H9 (cell line): ENCODE measurements around the gene ADAMTS17. TPM values are rescaled to one million over a fixed set of nuclear protein-coding genes. Genes with fewer than 3 reads are reported as not detected.

Experiments used
- DNase-seq: peaks from one replicate; pipeline ENCODE4 v3.0.0-alpha.2; 2017
- H2AFZ ChIP-seq: one replicate; pipeline ENCODE4 v1.6.1; 2013; ENCODE audit warnings: mild to moderate bottlenecking, low read length, control low read depth, moderate library complexity
- H2AK5ac ChIP-seq: 2 replicates; pipeline ENCODE4 v1.6.1; 2013; ENCODE audit warnings: low read length, control low read depth, mixed read lengths; ENCODE audit not compliant: insufficient read length
- H2BK120ac ChIP-seq: one replicate; pipeline ENCODE4 v1.6.1; 2013; ENCODE audit warnings: low read depth, mild to moderate bottlenecking, low read length, control low read depth, inconsistent platforms; ENCODE audit not compliant: poor library complexity, severe bottlenecking
- H2BK12ac ChIP-seq: 2 replicates; pipeline ENCODE4 v1.6.1; 2013; ENCODE audit warnings: low read length, control low read depth, mixed read lengths, low read depth; ENCODE audit not compliant: insufficient read length
- H2BK15ac ChIP-seq: 2 replicates; pipeline ENCODE4 v1.6.1; 2013; ENCODE audit warnings: low read depth, low read length, control low read depth
- H2BK20ac ChIP-seq: one replicate; pipeline ENCODE4 v1.6.1; 2013; ENCODE audit warnings: low read depth, mild to moderate bottlenecking, low read length, control low read depth, inconsistent platforms; ENCODE audit not compliant: poor library complexity, severe bottlenecking
- H2BK5ac ChIP-seq: 2 replicates; pipeline ENCODE4 v1.6.1; 2013; ENCODE audit warnings: low read length, control low read depth, mixed read lengths; ENCODE audit not compliant: insufficient read length
- H3K14ac ChIP-seq: 2 replicates; pipeline ENCODE4 v1.6.1; 2013; ENCODE audit warnings: low read length, control low read depth; ENCODE audit not compliant: insufficient read depth
- H3K18ac ChIP-seq: 2 replicates; pipeline ENCODE4 v1.6.1; 2013; ENCODE audit warnings: low read depth, mild to moderate bottlenecking, mixed read lengths, low read length, control low read depth; ENCODE audit not compliant: insufficient read length
- H3K23ac ChIP-seq: 2 replicates; pipeline ENCODE4 v1.6.1; 2013; ENCODE audit warnings: low read length, control low read depth, mixed read lengths, low read depth; ENCODE audit not compliant: insufficient read length
- H3K23me2 ChIP-seq: 2 replicates; pipeline ENCODE4 v1.6.1; 2013; ENCODE audit warnings: low read depth, mild to moderate bottlenecking, mixed read lengths, low read length, control low read depth; ENCODE audit not compliant: insufficient read length, poor library complexity, severe bottlenecking
- H3K27ac ChIP-seq: 2 replicates; pipeline ENCODE4 v1.5.1; 2013; ENCODE audit warnings: low read length, control low read depth, mixed read lengths, low read depth; ENCODE audit not compliant: insufficient read length
- H3K27me3 ChIP-seq: 2 replicates; pipeline ENCODE4 v1.6.1; 2013; ENCODE audit warnings: low read length, control low read depth, inconsistent platforms; ENCODE audit not compliant: insufficient read depth
- H3K4ac ChIP-seq: 2 replicates; pipeline ENCODE4 v1.6.1; 2013; ENCODE audit warnings: low read depth, mild to moderate bottlenecking, control low read depth, inconsistent platforms, low read length, moderate library complexity
- H3K4me1 ChIP-seq: 2 replicates; pipeline ENCODE4 v1.6.1; 2013; ENCODE audit warnings: low read length, control low read depth, inconsistent platforms; ENCODE audit not compliant: insufficient read depth
- H3K4me2 ChIP-seq: 2 replicates; pipeline ENCODE4 v1.6.1; 2013; ENCODE audit warnings: low read length, control low read depth, mixed read lengths; ENCODE audit not compliant: insufficient read length, insufficient read depth
- H3K56ac ChIP-seq: 2 replicates; pipeline ENCODE4 v1.6.1; 2013; ENCODE audit warnings: low read depth, mild to moderate bottlenecking, mixed read lengths, low read length, control low read depth; ENCODE audit not compliant: insufficient read length
- H3K79me1 ChIP-seq: 2 replicates; pipeline ENCODE4 v1.6.1; 2013; ENCODE audit warnings: low read depth, mild to moderate bottlenecking, moderate library complexity, low read length, control low read depth, inconsistent platforms; ENCODE audit not compliant: insufficient read depth, poor library complexity, severe bottlenecking
- H3K79me2 ChIP-seq: 2 replicates; pipeline ENCODE4 v1.6.1; 2013; ENCODE audit warnings: low read length, control low read depth, inconsistent platforms; ENCODE audit not compliant: insufficient read depth
- H3K9ac ChIP-seq: 2 replicates; pipeline ENCODE4 v1.6.1; 2013; ENCODE audit warnings: low read length, control low read depth, mixed read lengths; ENCODE audit not compliant: insufficient read length; ENCODE audit errors: extremely low read depth
- H3K9me3 ChIP-seq: one replicate; pipeline ENCODE4 v1.6.1; 2013; ENCODE audit warnings: low read depth, low read length, inconsistent platforms; ENCODE audit not compliant: control insufficient read depth
- H3T11ph ChIP-seq: one replicate; pipeline ENCODE4 v1.6.1; 2013; ENCODE audit warnings: mild to moderate bottlenecking, low read length, control low read depth, inconsistent platforms
- H4K20me1 ChIP-seq: one replicate; pipeline ENCODE4 v1.6.1; 2013; ENCODE audit not compliant: control insufficient read depth, insufficient read length, insufficient read depth
- H4K5ac ChIP-seq: 2 replicates; pipeline ENCODE4 v1.6.1; 2013; ENCODE audit warnings: low read depth, mild to moderate bottlenecking, mixed read lengths, low read length, control low read depth; ENCODE audit not compliant: insufficient read length
- H4K8ac ChIP-seq: replicated peaks from 2 replicates; pipeline ENCODE4 v1.6.1; 2013; ENCODE audit warnings: low read length, control low read depth, mixed read lengths, low read depth; ENCODE audit not compliant: insufficient read length
- H4K91ac ChIP-seq: 2 replicates; pipeline ENCODE4 v1.6.1; 2013; ENCODE audit warnings: low read depth, mild to moderate bottlenecking, moderate library complexity, mixed read lengths, low read length, control low read depth; ENCODE audit not compliant: insufficient read length
- H3K27ac Mint-ChIP-seq, 3 experiments: 2 replicates in 2 of 3; 3 replicates in 1 of 3; pipeline ENCODE4 v1.8.0; 2020 to 2021; ENCODE audit warnings: mixed read lengths in 3 of 3, mild to moderate bottlenecking in 1 of 3, moderate library complexity in 1 of 3
- H3K27me3 Mint-ChIP-seq: 2 replicates; pipeline ENCODE4 v1.8.0; 2021; ENCODE audit warnings: low read depth, mild to moderate bottlenecking, moderate library complexity, mixed read lengths
- H3K36me3 Mint-ChIP-seq, 3 experiments: 2 replicates in 2 of 3; 3 replicates in 1 of 3; pipeline ENCODE4 v1.8.0; 2020 to 2021; ENCODE audit warnings: low read depth in 3 of 3, mixed read lengths in 3 of 3; ENCODE audit not compliant: insufficient read depth in 1 of 3
- H3K4me1 Mint-ChIP-seq, 2 experiments: 2 replicates each; pipeline ENCODE4 v1.8.0; 2020; ENCODE audit warnings: mixed read lengths in 2 of 2
- H3K4me3 Mint-ChIP-seq, 2 experiments: 2 replicates in 1 of 2; 3 replicates in 1 of 2; pipeline ENCODE4 v1.8.0; 2020 to 2021; ENCODE audit warnings: mild to moderate bottlenecking in 2 of 2, mixed read lengths in 2 of 2, moderate library complexity in 1 of 2
- H3K9me3 Mint-ChIP-seq, 2 experiments: 2 replicates in 1 of 2; 3 replicates in 1 of 2; pipeline ENCODE4 v1.8.0; 2020; ENCODE audit warnings: mild to moderate bottlenecking in 2 of 2, mixed read lengths in 2 of 2, moderate library complexity in 1 of 2
- CTCF ChIP-seq: fragments of 200-600 bp; sonication (generic); conservative IDR thresholded peaks from 3 replicates; pipeline ENCODE4 v1.8.0; 2021; ENCODE audit warnings: antibody characterized with exemption, mild to moderate bottlenecking
- WGBS: extraction: QIAGEN DNeasy Blood & Tissue Kit; methylation state at CpG from one replicate; pipeline ENCODE4 v1.1.7; 2013; ENCODE audit warnings: missing lambda C conversion rate, low lambda C conversion rate, mixed read lengths; ENCODE audit not compliant: insufficient read length; ENCODE audit errors: extremely low coverage; 5-methylcytosine and 5-hydroxymethylcytosine counted together
- total RNA-seq: library from RNA; stranded (reverse); gene quantifications from 2 replicates; pipeline ENCODE4 v1.2.1, GENCODE V29; 2021

ADAMTS17 gene
- total RNA-seq, 1 experiment from 2014 or later, result 2.9 TPM

DNA sequence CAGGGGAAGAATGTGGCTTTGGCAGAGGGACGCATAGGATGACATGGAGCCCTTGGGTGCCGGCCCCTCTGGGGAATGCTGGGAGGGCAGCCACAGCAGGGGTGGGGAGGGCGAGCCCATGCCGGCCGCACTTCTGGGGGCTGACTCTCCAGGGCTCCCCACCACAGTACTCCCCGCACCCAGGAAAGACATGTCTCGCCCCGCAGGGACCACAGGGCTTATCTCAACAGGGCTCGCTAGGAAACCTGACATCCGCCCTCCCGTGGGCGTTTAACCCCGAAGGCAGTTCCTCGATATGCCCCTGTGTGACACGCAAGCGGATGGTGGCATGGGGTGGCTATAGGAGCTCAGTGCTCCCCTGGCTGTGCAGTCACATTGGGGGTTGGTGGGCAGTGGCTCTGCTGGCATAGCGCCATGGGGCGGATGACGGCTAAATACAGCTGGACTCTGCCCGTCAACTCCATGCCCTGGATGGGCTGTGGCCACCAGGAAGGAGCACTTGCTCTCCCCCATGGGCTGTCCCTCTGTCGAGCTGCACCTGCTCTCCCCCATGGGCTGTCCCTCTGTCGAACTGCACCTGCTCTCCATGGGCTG is 141.4 kb downstream of the ADAMTS17 start:
- no peak overlapping the region for H4K91ac ChIP-seq
- H3T11ph ChIP-seq, result no peak overlapping the region
- H3K79me1 ChIP-seq, result no peaks in the 10 kb centered on the region
- H3K27ac Mint-ChIP-seq, result no peak overlapping the region; a peak in 1 of 7 replicates
- TF ChIP-seq CTCF, result no peak
- no peaks in the 10 kb centered on the region for H3K9me3 Mint-ChIP-seq
- H3K4ac ChIP-seq, result no peak overlapping the region
- no peak overlapping the region for H2BK15ac ChIP-seq
- H3K27ac ChIP-seq, result no peak overlapping the region
- H2BK120ac ChIP-seq, result no peak overlapping the region
- H2BK5ac ChIP-seq, result no peak overlapping the region
- H3K18ac ChIP-seq, result no peak overlapping the region
- no CpG with 5 or more reads among the region's 22 CpGs for WGBS
- no peak overlapping the region for H4K8ac ChIP-seq
- no peak overlapping the region for H3K14ac ChIP-seq
- H2BK20ac ChIP-seq, result no peak overlapping the region
- no peak overlapping the region for H2AFZ ChIP-seq
- H2BK12ac ChIP-seq, result no peak overlapping the region
- peaks cover 0 to 5% (median 0%) of the 10 kb centered on the region in 3 experiments; a peak in 2 of 7 replicates for H3K36me3 Mint-ChIP-seq
- peaks cover 9 to 22% of the 10 kb centered on the region in 2 experiments for H3K4me1 Mint-ChIP-seq
- H3K9me3 ChIP-seq, result no peaks in the 10 kb centered on the region
- H3K79me2 ChIP-seq, result no peaks in the 10 kb centered on the region
- H3K4me3 Mint-ChIP-seq, result no peak overlapping the region
- no peak overlapping the region for H3K23ac ChIP-seq
- peaks cover 6% of the 10 kb centered on the region; the same call in 1 of the 2 replicates for H3K27me3 Mint-ChIP-seq
- no peaks in the 10 kb centered on the region for H3K23me2 ChIP-seq
- no peak overlapping the region for H4K5ac ChIP-seq
- no peak for DNase-seq
- H3K4me2 ChIP-seq, result no peak overlapping the region
- no peaks in the 10 kb centered on the region for H3K27me3 ChIP-seq
- no peak overlapping the region for H3K56ac ChIP-seq
- no peak overlapping the region for H3K9ac ChIP-seq
- no peaks in the 10 kb centered on the region for H4K20me1 ChIP-seq
- no peak overlapping the region for H2AK5ac ChIP-seq
- no peaks in the 10 kb centered on the region for H3K4me1 ChIP-seq
